ENCODE data around the gene HS6ST3. TPM values are rescaled to one million over a fixed set of nuclear protein-coding genes. Genes with fewer than 3 reads are reported as not detected.

The HS6ST3 gene
- total and polyA plus RNA-seq, 2 donors (not counting 3 experiments of a cell fraction or from before 2014, with no cell fraction given) = 0.03 to 0.15 TPM

DNA sequence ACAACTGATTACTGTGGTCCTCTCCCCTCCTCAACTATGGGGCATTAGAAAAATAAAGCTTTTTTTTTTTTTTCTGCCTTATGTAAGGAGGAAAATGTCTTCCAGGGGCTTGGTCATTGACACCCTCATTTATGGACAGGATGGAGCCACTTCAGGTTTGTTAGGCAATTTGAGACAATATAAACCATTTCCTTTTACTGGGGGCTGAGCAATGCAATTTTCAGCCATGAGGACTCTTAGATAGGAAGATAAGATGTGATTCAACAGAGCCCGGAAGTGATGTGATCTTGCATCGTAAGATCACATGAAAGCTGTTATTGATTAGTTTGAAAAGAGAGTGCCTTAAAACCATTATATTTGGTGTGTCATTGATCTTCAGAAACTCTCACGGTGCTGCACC lies 693.6 kb downstream of the HS6ST3 start:
- BruUV-seq (replicated peaks) = no TSS peak

DNA sequence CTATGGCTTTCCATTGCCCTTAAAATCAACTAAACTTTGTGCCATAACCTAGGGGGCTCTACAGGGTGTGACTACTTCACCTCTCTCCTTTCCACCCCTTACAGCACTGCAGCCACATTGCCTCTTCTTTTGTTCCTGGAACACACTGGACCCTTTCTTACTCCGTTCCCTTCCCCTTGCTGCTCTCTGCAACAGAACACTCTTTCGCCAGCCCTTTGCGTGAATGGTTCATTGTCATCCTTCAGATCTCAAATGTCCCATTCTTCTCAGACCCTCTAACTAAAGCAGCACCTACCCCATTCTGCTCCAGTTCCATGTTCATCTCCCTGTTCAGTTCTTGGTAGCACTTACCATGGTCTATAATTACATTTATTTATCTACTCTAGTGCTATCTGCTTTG lies 696.1 kb downstream of the HS6ST3 start:
- no peaks in the 10 kb centered on the region for H3K36me3 ChIP-seq (ENCODE audit: control insufficient read depth in 2 of 2, extremely low read depth in 1 of 2, insufficient read depth in 2 of 2, low read length in 2 of 2)
- no peak overlapping the region for H3K4me2 ChIP-seq (ENCODE audit: insufficient read depth, low read length)
- DNase-seq (ENCODE audit: low read depth, low spot score) (no peak), FAIRE-seq (no peak)
- CTCF ChIA-PET = no interaction called here
- intact Hi-C loops (cut with micrococcal nuclease) = no loop called here
- H3K4me1 ChIP-seq (ENCODE audit: control insufficient read depth, extremely low read depth, insufficient read depth, low read length) = no peaks in the 10 kb centered on the region
- no peak overlapping the region for H3K4me3 ChIP-seq (replicated peaks in 1 of 3; ENCODE audit: insufficient read depth in 1 of 3, low read depth in 1 of 3, low read length in 3 of 3)
- POLR2A ChIA-PET = no interaction called here
- TF ChIP-seq EZH2 (IDR thresholded peaks at IDR 0.05; ENCODE audit: borderline replicate concordance, low read depth, low read length, severe bottlenecking) = no peak
- no peak for TF ChIP-seq POLR2A (IDR thresholded peaks at IDR 0.05; ENCODE audit: low read depth, low read length)
- no peak for TF ChIP-seq POLR2AphosphoS5 (IDR thresholded peaks at IDR 0.05; ENCODE audit: insufficient read depth, low read depth, low read length)
- TF ChIP-seq FOS (IDR thresholded peaks at IDR 0.05; ENCODE audit: borderline replicate concordance, insufficient read depth, low read length) = no peak
- H3K27ac ChIP-seq (ENCODE audit: insufficient read depth, low read depth, low read length) = no peak overlapping the region
- dilution Hi-C loops (cut with MboI; ENCODE audit: extremely low pct_ligation_motif_present, low sequenced_read_pairs) = no loop called here
- BruUV-seq (replicated peaks) = no TSS peak
- no peaks in the 10 kb centered on the region for H4K20me1 ChIP-seq (replicated peaks; ENCODE audit: control insufficient read depth, extremely low read depth, insufficient read depth, low read length)
- H3K9ac ChIP-seq (replicated peaks; ENCODE audit: extremely low read depth, insufficient read depth, low read length) = no peak overlapping the region
- no peaks in the 10 kb centered on the region for H3K79me2 ChIP-seq (ENCODE audit: control insufficient read depth, insufficient read depth, low read length)
- H3K27me3 ChIP-seq (ENCODE audit: control insufficient read depth in 2 of 2, insufficient read depth in 2 of 2, low read length in 2 of 2) = no peaks in the 10 kb centered on the region
- no peak overlapping the region for H2AFZ ChIP-seq (ENCODE audit: low read depth, low read length)
- no peaks in the 10 kb centered on the region for H3K9me3 ChIP-seq (replicated peaks; ENCODE audit: control insufficient read depth, insufficient read depth, low read length)
- H3K9me1 ChIP-seq (replicated peaks; ENCODE audit: control insufficient read depth, extremely low read depth, insufficient read depth, low read length) = no peaks in the 10 kb centered on the region

More for the DNA sequence above, 693.6 kb downstream of the HS6ST3 start:
- Histone ChIP-seq H3K27ac (ENCODE audit: insufficient read depth, low read depth, low read length) (no peak overlapping the region), H3K4me1 (ENCODE audit: control insufficient read depth, extremely low read depth, insufficient read depth, low read length) (no peaks in the 10 kb centered on the region), H4K20me1 (replicated peaks; ENCODE audit: control insufficient read depth, extremely low read depth, insufficient read depth, low read length) (no peaks in the 10 kb centered on the region), H3K9ac (replicated peaks; ENCODE audit: extremely low read depth, insufficient read depth, low read length) (no peak overlapping the region), H3K36me3 (ENCODE audit: control insufficient read depth in 2 of 2, extremely low read depth in 1 of 2, insufficient read depth in 2 of 2, low read length in 2 of 2) (no peaks in the 10 kb centered on the region), H3K9me1 (replicated peaks; ENCODE audit: control insufficient read depth, extremely low read depth, insufficient read depth, low read length) (no peaks in the 10 kb centered on the region), H3K4me2 (ENCODE audit: insufficient read depth, low read length) (no peak overlapping the region), H3K79me2 (ENCODE audit: control insufficient read depth, insufficient read depth, low read length) (no peaks in the 10 kb centered on the region), H3K4me3 (replicated peaks in 1 of 3; ENCODE audit: insufficient read depth in 1 of 3, low read depth in 1 of 3, low read length in 3 of 3) (no peak overlapping the region), H3K27me3 (ENCODE audit: control insufficient read depth in 2 of 2, insufficient read depth in 2 of 2, low read length in 2 of 2) (no peaks in the 10 kb centered on the region), H2AFZ (ENCODE audit: low read depth, low read length) (no peak overlapping the region), H3K9me3 (replicated peaks; ENCODE audit: control insufficient read depth, insufficient read depth, low read length) (no peaks in the 10 kb centered on the region)
- DNase-seq (ENCODE audit: low read depth, low spot score) (no peak), FAIRE-seq (no peak)
- POLR2A ChIA-PET = no interaction called here
- dilution Hi-C loops (cut with MboI; ENCODE audit: extremely low pct_ligation_motif_present, low sequenced_read_pairs) (no loop called here), intact Hi-C loops (cut with micrococcal nuclease) (no loop called here)
- CTCF ChIA-PET = no interaction called here
- TF ChIP-seq GATA2 (IDR thresholded peaks at IDR 0.05; ENCODE audit: insufficient read depth, insufficient read length, low read depth, low read length) = peak; percentile 24
- TF ChIP-seq, protein P1, sequence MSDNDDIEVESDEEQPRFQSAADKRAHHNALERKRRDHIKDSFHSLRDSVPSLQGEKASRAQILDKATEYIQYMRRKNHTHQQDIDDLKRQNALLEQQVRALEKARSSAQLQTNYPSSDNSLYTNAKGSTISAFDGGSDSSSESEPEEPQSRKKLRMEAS (IDR thresholded peaks at IDR 0.05; ENCODE audit: insufficient read depth, insufficient read length) = no peak

All from endothelial cell of umbilical vein (primary cell).